GM13976 (cell line): ENCODE data around the gene CMIP.

Experiments
- DNase-seq: peaks from one replicate; pipeline ENCODE4 v3.0.0; 2012; ENCODE audit warnings: low spot score
- CTCF ChIP-seq: IDR thresholded peaks from 2 replicates; pipeline ENCODE4 v1.5.1; 2012; ENCODE audit warnings: borderline replicate concordance, mild to moderate bottlenecking; ENCODE audit not compliant: insufficient read depth; ENCODE audit errors: extremely low read depth, missing control alignments, control extremely low read depth
- in situ Hi-C: fragments of 300-500 bp; cut with MboI; formaldehyde crosslinking; loops from one replicate; pipeline ENCODE4 v1.12.0; 2022; ENCODE audit warnings: low sequenced_read_pairs, mixed read lengths, inconsistent platforms; ENCODE audit not compliant: unreplicated experiment

The CMIP gene

GRCh38 chr16:81624403-81624759, 179.8 kb downstream of the CMIP start:
- TF ChIP-seq CTCF: no peak
- in situ Hi-C loops: loop anchor here (10.0 kb wide), 2 partner anchors 100 to 220 kb away; no protein-coding TSS in a partner anchor
- no peak for DNase-seq

- no peak for TF ChIP-seq CTCF
- DNase-seq: no peak
- in situ Hi-C loops: loop anchor here (10.0 kb wide), 2 partner anchors 100 to 220 kb away; no protein-coding TSS in a partner anchor
Measured at GRCh38 chr16:81624760-81625543, 180.3 kb downstream of the CMIP start.

GRCh38 chr16:81625544-81626153, 181.0 kb downstream of the CMIP start:
- DNase-seq: peak; percentile 85
- TF ChIP-seq CTCF: no peak

GRCh38 chr16:81626181-81626674, 181.6 kb downstream of the CMIP start:
- TF ChIP-seq CTCF: no peak
- in situ Hi-C loops: loop anchor here (10.0 kb wide), 2 partner anchors 99 to 221 kb away; no protein-coding TSS in a partner anchor
- no peak for DNase-seq

More at GRCh38 chr16:81625544-81626153, 181.0 kb downstream of the CMIP start:
- in situ Hi-C loops: loop anchor here (10.0 kb wide), 2 partner anchors 99 to 221 kb away; no protein-coding TSS in a partner anchor

GRCh38 chr16:81627024-81627423, 182.4 kb downstream of the CMIP start:
- no peak for DNase-seq
- TF ChIP-seq CTCF: no peak
- in situ Hi-C loops: loop anchor here (10.0 kb wide), 2 partner anchors 98 to 222 kb away; no protein-coding TSS in a partner anchor

GRCh38 chr16:81627729-81628244, 183.2 kb downstream of the CMIP start:
- in situ Hi-C loops: loop anchor here (10.0 kb wide), 2 partner anchors 97 to 223 kb away; no protein-coding TSS in a partner anchor
- TF ChIP-seq CTCF: no peak
- DNase-seq: no peak
